GM18909 (cell line): ENCODE measurements around the gene C14orf132.

Source experiments
- ATAC-seq: cut with Tn5 transposase; IDR thresholded peaks from one replicate; pipeline ENCODE4 v1.9.1; 2021; ENCODE audit warnings: mild to moderate bottlenecking; ENCODE audit not compliant: unreplicated experiment, poor library complexity

The C14orf132 gene

DNA sequence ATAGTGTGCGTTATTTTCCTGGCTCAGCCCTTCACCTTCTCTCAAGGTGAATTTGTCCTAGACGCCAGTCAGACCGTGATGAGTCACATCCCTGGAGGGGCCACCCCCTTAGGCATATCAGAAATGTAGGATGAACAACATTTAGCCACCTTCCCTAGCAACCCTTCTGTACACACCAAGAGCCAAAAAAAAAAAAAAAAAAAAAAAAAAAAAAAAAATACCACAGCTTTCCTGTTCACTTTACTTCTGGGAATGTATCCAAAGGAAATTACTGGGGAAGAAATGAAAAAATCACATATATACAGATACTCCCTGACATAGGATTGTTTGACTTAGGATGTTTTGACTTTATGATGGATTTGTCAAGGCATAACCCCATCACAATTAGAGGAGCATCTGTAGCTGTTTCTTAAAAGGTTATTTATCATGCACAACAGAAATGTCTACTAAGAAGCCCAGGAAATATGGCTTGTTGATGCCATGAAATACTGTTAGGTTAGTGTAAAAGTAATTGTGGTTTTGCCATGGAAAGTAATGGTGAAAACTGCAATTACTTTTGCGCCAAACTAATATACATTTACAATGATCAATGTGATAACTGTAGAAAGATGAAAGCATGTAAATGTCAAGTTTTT lies 97.3 kb downstream of the C14orf132 start:
- ATAC-seq = no peak

DNA sequence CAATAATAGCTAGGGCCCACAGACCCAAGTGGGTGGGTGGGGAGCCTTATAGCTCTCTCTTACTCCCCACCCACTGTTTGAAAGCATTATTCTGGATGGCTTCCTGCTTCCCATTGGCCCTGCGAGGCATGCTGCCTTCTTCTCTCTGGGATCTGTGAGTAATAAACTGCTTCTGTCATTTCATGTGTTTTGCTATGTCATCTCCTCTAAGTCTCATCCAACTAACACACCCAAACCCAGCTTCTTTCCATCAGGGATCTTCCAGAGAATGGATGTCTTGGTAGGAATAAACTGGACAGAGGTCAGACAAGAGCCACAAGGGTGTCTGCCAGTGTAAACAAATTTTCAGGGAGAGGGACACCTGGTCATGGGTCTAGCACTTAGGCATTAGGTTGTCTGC lies 99.1 kb downstream of the C14orf132 start:
- ATAC-seq = no peak

DNA sequence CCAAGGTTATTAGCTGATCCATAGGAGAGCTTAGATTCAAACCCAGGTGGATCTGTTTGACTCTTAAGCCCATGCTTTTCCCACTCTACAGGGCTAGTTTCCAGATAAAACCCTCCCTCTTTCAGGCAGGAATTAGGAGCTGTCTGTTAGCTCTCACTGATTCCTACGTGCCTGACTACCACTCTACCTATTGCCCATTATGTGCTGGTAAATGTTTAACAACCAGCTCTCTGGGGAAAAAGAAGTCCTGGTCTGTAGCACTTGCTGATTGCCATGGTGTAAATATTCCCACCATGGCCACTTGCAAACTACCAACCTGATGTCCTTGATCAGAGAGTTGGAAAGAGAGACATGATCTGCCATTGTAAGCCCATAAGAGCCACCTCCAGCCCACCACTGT lies 100.0 kb downstream of the C14orf132 start:
- no peak for ATAC-seq

DNA sequence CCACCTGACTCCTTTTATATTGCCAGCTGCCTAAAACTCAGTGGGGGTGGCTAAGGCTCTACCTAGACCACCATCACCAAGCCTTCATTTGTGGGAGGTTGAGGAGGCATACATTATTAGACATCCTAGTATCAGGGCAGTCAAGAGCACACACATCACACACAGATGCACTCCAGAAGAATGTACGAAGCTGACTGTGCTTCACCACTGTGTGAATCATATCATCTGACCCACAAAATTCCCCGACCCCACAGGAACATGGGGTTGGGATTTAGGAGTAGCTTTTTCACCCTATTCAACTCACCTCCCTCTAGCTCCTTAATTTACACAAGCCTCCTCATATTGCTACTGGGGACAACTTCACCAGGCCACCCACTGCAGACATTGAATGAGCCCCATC lies 100.7 kb downstream of the C14orf132 start:
- no peak for ATAC-seq

DNA sequence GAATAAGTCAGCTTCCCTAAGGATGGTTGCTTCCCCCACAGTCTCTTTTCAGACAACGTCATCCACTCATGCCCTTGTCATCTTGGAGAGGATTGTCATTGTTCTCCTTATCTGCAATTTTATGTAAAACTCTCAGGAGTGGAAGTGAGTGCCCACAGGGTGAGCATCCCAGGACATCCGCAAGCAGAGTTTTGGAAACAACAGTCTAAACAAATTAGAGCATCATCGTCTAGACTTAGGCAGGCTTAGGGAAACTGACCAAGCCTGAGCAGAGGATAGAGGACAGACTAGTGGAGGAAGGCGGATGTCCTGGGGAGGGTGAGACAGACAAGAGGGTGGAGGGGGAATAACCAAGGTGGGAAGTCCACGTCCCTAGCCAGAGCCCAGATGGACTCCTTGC lies 101.8 kb downstream of the C14orf132 start:
- no peak for ATAC-seq
